ENCODE data around the gene YIPF2. TPM values are rescaled to one million over a fixed set of nuclear protein-coding genes. Genes with fewer than 3 reads are reported as not detected.
A peak's percentile ranks its signal among the peaks of the same experiment; 100 is the strongest.

YIPF2 gene
- total RNA-seq, 1 experiment from 2014 or later = 29.0 TPM

- CTCF ChIA-PET = interaction anchor here (0.6 to 1.1 kb wide), 5 partner anchors 8 to 654 kb away, joined by 3 to 6 read pairs (median 5); no protein-coding TSS in a partner anchor
- no peak overlapping the region for H3K4me3 ChIP-seq (ENCODE audit: low read depth in 2 of 2, low read length in 2 of 2)
- POLR2A ChIA-PET = interaction anchor here (0.5 to 0.7 kb wide), 2 partner anchors 57 to 236 kb away, joined by 4 to 11 read pairs; no protein-coding TSS in a partner anchor
- DNase-seq (ENCODE audit: low read depth, low spot score) (peak; percentile 57), ATAC-seq (peak; percentile 79)
- no peaks in the 10 kb centered on the region for H3K27me3 ChIP-seq (ENCODE audit: control insufficient read depth, insufficient read depth, low read length)
- BruUV-seq (replicated peaks) = no TSS peak
- intact Hi-C loops (cut with micrococcal nuclease; ENCODE audit: unreplicated experiment) = no loop called here
- no peaks in the 10 kb centered on the region for H3K36me3 ChIP-seq (ENCODE audit: control insufficient read depth, insufficient read depth, low read length)
- in situ Hi-C loops (cut with HindIII; ENCODE audit: low pct_unique_long_range_greater_than_20kb, low sequenced_read_pairs) = no loop called here
- peaks cover 5% of the 10 kb centered on the region for H3K4me1 ChIP-seq (ENCODE audit: control insufficient read depth, insufficient read depth, low read length)
- no peaks in the 10 kb centered on the region for H3K9me3 ChIP-seq (ENCODE audit: control insufficient read depth, insufficient read depth, low read depth, low read length)
- no peak overlapping the region for H3K27ac ChIP-seq (ENCODE audit: low read length)
- peak; percentile 80 for TF ChIP-seq CTCF (IDR thresholded peaks at IDR 0.05)
- TF ChIP-seq REST (IDR thresholded peaks at IDR 0.05; ENCODE audit: insufficient read depth in 1 of 2, low read depth in 2 of 2, low read length in 1 of 2) = no peak
Measured at GRCh38 chr19:10936661-10937084, 8.2 kb upstream of the YIPF2 start.

- no peak overlapping the region for H3K27ac ChIP-seq (ENCODE audit: low read length)
- H3K27me3 ChIP-seq (ENCODE audit: control insufficient read depth, insufficient read depth, low read length) = no peaks in the 10 kb centered on the region
- in situ Hi-C loops (cut with HindIII; ENCODE audit: low pct_unique_long_range_greater_than_20kb, low sequenced_read_pairs) (no loop called here), intact Hi-C loops (cut with micrococcal nuclease; ENCODE audit: unreplicated experiment) (no loop called here)
- TF ChIP-seq POLR2AphosphoS5 (IDR thresholded peaks at IDR 0.05; ENCODE audit: low read depth, low read length) = no peak
- no peak for TF ChIP-seq TCF7L2 (IDR thresholded peaks at IDR 0.05; ENCODE audit: low read depth, low read length)
- no peak for TF ChIP-seq SIN3A (IDR thresholded peaks at IDR 0.05; ENCODE audit: borderline replicate concordance, insufficient read depth, low read depth, low read length)
- no peak for TF ChIP-seq CTCF (IDR thresholded peaks at IDR 0.05)
- no peak for TF ChIP-seq REST (IDR thresholded peaks at IDR 0.05; ENCODE audit: insufficient read depth in 1 of 2, low read depth in 2 of 2, low read length in 1 of 2)
- ChIA-PET CTCF (no interaction called here), POLR2A (no interaction called here)
- DNase-seq (ENCODE audit: low read depth, low spot score) (no peak), ATAC-seq (no peak)
- no peaks in the 10 kb centered on the region for H3K9me3 ChIP-seq (ENCODE audit: control insufficient read depth, insufficient read depth, low read depth, low read length)
- no peaks in the 10 kb centered on the region for H3K36me3 ChIP-seq (ENCODE audit: control insufficient read depth, insufficient read depth, low read length)
- BruUV-seq (replicated peaks) = no TSS peak
- peaks cover 5% of the 10 kb centered on the region; the same call in 1 of the 2 replicates for H3K4me1 ChIP-seq (ENCODE audit: control insufficient read depth, insufficient read depth, low read length)
- no peak overlapping the region for H3K4me3 ChIP-seq (ENCODE audit: low read depth in 2 of 2, low read length in 2 of 2)
Measured at GRCh38 chr19:10935371-10936059, 7.1 kb upstream of the YIPF2 start.

Measured in Panc1 (cell line).